Measurements from ENCODE around the gene DNAJC5G.

Gene DNAJC5G

GRCh38 chr2:27249891-27250651 is 25.2 kb upstream of the DNAJC5G start:
- Histone ChIP-seq H3K9me3 (no peaks in the 10 kb centered on the region), H3K27me3 (no peaks in the 10 kb centered on the region), H3K4me3 (ENCODE audit: low read depth, low read length) (no peak overlapping the region), H3K4me1 (peaks cover 6% of the 10 kb centered on the region; the same call in 1 of the 2 replicates), H3K36me3 (no peaks in the 10 kb centered on the region)
- DNase-seq = peak; percentile 86
- TF ChIP-seq, protein P1, sequence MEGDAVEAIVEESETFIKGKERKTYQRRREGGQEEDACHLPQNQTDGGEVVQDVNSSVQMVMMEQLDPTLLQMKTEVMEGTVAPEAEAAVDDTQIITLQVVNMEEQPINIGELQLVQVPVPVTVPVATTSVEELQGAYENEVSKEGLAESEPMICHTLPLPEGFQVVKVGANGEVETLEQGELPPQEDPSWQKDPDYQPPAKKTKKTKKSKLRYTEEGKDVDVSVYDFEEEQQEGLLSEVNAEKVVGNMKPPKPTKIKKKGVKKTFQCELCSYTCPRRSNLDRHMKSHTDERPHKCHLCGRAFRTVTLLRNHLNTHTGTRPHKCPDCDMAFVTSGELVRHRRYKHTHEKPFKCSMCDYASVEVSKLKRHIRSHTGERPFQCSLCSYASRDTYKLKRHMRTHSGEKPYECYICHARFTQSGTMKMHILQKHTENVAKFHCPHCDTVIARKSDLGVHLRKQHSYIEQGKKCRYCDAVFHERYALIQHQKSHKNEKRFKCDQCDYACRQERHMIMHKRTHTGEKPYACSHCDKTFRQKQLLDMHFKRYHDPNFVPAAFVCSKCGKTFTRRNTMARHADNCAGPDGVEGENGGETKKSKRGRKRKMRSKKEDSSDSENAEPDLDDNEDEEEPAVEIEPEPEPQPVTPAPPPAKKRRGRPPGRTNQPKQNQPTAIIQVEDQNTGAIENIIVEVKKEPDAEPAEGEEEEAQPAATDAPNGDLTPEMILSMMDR (IDR thresholded peaks at IDR 0.05; ENCODE audit: low read depth, low read length) = peak; percentile 87

DNA sequence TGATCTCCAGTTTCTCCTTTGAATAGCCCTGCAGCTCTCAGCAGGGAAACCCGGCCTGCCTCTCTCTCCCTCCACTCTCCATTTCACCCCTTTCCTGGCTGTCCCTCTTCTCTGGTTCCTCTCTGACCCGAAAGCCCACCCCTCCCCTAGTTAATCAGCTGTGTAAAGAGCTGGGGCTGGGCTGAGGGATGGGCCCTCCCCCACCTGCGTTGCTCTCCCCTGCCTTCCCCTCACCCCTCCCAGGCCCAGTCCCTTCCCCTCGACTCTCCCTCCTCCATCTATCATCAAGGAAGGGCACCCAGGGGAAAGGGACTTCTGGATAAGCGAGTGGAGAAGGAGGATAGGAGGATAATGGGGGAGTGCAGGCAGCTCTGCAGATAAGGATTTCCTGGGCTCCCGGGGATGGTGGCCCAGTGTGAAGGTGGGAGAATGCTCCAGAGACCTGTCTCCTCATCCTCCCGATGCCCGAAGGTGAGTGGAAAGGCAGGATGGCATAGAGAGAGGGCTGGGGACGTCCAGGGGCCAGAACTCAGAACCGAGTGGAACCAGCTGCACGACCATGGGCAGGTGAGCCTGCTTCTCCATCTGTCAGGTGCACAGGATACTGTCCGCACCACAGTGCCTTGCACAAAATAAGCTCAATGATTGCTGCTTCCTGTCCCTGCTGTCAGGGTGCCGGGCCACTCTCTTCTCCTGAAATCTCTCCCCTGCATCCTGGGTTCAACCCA is 24.4 kb upstream of the DNAJC5G start:
- TF ChIP-seq, protein P1 (IDR thresholded peaks at IDR 0.05; ENCODE audit: low read depth, low read length) = no peak
- Histone ChIP-seq H3K4me1 (peaks cover 10% of the 10 kb centered on the region), H3K27me3 (no peaks in the 10 kb centered on the region), H3K4me3 (ENCODE audit: low read depth, low read length) (no peak overlapping the region), H3K9me3 (no peaks in the 10 kb centered on the region), H3K36me3 (no peaks in the 10 kb centered on the region)
- no peak for DNase-seq

DNA sequence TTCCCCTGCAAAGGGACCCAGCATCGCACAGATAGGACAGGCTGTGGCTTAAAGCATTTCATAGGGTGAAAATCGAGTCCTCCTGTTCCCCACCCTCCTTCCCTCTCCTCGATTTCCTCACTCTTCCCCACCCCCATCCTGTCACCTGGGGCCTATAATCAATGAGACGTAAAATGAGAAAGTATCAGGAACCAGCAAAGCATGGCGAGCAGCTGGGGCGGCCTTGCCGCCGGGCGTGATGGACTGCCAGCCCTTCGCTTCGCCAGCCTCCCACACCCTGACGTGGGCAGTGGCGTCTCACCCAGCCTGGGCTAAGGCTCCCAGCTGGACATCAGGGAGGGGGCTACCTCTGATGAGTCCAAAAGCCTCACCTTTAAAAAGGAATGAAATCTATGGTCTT is 23.5 kb upstream of the DNAJC5G start:
- Histone ChIP-seq H3K9me3 (no peaks in the 10 kb centered on the region), H3K4me3 (ENCODE audit: low read depth, low read length) (no peak overlapping the region), H3K4me1 (peaks cover 13% of the 10 kb centered on the region), H3K27me3 (no peaks in the 10 kb centered on the region), H3K36me3 (no peaks in the 10 kb centered on the region)
- no peak for DNase-seq
- TF ChIP-seq, protein P1 (IDR thresholded peaks at IDR 0.05; ENCODE audit: low read depth, low read length) = no peak

DNA sequence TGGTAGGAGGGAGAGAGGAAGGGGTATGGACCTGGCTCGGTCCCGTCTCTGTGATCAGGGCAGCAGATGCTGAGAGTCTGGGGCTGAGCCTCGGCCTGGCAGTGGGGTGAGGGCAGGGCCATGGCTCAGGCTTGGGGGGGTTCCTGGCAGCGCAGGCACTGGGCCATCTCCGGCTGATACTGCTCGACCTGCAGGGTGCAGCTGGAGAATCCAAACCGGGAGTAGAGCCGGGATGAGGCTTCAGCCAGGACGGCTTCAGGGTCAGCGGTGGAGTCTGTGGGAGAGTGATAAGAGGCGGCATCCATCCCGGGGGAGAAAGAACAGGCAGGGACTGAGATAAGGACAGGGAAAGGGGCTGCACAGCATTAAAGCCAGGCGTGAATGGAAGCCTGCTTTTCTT is 20.0 kb upstream of the DNAJC5G start:
- no peaks in the 10 kb centered on the region for H3K36me3 ChIP-seq
- peaks cover 2% of the 10 kb centered on the region; the same call in 1 of the 2 replicates for H3K27me3 ChIP-seq
- DNase-seq = peak; percentile 81
- H3K4me1 ChIP-seq = peaks cover 13% of the 10 kb centered on the region
- no peaks in the 10 kb centered on the region for H3K9me3 ChIP-seq
- peak overlapping the region; percentile 3; the same call in 1 of the 2 replicates for H3K4me3 ChIP-seq (ENCODE audit: low read depth, low read length)
- TF ChIP-seq, protein P1 (IDR thresholded peaks at IDR 0.05; ENCODE audit: low read depth, low read length) = no peak

- TF ChIP-seq, protein P1 (IDR thresholded peaks at IDR 0.05; ENCODE audit: low read depth, low read length) = no peak
- H3K9me3 ChIP-seq = no peaks in the 10 kb centered on the region
- no peaks in the 10 kb centered on the region for H3K36me3 ChIP-seq
- H3K27me3 ChIP-seq = peaks cover 6% of the 10 kb centered on the region
- H3K4me1 ChIP-seq = peaks cover 13% of the 10 kb centered on the region
- no peak for DNase-seq
- H3K4me3 ChIP-seq (ENCODE audit: low read depth, low read length) = no peak overlapping the region; the same call in 1 of the 2 replicates
Measured at GRCh38 chr2:27255660-27256059, 19.6 kb upstream of the DNAJC5G start.
